Head of caudate nucleus (tissue), 42 donors: ENCODE results near the gene ZBTB16.

ENCODE experiments used
- DNase-seq, 42 donors: peaks; one replicate each; pipeline versions ENCODE4 v3.0.0 to v3.0.0-alpha.2; 2020 to 2021; ENCODE audit warnings: mixed read lengths in 7 of 42
- intact Hi-C: fragments of 100-400 bp; cut with DNase I; formaldehyde crosslinking; loops from one replicate; pipeline ENCODE4 v1.15.0; 2022

Gene ZBTB16

DNA sequence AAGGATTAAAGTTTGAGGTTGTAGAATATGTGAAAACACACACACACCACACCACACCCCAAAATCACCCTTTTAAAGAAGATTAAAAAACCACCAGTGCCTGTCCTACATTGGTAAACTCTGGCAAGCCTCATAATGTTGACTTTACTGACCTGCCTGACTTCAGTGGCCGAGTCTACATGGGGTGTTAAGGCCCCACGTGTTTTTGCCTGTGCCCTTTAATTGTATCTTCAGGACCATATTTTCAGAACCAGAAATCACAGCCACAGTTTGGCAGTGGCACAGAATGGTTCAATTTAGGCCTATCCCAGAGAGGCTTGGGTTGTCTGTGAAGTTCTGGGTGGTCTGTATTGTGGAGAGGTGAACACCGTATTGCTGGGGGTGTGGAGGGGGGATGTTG, 33.4 kb downstream of the ZBTB16 start:
- intact Hi-C loops: no loop called here
- DNase-seq: no peak

DNA sequence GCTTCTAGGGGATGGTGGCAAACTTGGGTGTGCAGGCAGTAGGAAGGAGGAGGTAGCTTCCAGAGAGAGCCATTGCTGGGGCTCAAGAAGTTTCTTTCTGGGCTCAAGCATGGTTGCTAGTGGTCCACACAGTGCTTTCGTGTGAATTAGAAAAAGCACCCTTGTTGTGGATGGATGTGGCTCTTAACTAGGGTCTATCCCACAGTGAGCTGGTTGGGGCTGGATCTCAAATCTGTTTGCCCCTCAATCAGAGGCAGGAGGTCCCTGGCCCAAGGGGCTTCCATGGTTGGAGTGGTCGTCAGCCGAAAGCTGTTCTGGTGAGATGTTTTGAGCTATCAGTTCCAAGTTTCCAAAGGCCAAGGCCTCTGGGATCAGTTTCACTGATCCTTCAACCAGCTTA, 35.0 kb downstream of the ZBTB16 start:
- intact Hi-C loops: no loop called here
- no peak for DNase-seq

DNA sequence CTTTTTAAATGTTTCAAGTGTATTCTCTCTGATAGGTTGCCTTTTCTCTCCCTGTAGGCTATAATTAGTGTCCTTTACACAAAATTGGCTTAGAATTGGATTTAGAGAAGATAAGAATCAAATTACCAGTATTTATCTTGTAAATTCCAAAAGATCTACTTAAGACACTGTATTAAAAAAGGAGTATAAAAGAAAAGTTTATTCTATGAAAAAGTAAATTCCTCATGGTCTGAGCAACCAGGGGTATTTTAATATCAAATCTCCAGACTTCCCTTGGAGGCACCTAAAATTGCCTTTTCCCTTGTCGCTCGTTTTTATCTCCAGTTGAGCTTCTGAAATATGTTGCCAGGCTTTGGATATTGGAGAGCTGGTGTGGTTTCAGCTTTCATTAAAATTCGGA, 36.4 kb downstream of the ZBTB16 start:
- DNase-seq: no peak
- intact Hi-C loops: no loop called here

DNA sequence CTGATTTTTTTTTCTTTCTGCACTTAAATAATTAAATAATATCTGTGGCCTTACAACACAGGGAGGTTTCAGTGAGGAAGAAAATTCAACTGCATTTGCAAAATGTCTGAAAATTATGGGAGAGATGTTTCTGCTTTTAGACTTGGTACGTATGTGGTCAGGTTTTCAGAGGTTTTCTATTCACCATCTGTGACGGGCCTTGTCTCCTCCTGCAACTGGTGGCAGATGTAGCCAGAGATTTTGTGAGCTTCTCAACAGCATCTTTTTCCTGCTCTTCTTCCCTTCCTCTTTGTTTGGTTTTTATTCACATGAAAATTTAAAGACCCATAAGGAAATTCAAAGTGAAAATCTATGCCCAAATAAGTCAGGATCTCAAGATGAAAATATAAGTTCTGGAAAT, 38.3 kb downstream of the ZBTB16 start:
- intact Hi-C loops: no loop called here
- no peak for DNase-seq

DNA sequence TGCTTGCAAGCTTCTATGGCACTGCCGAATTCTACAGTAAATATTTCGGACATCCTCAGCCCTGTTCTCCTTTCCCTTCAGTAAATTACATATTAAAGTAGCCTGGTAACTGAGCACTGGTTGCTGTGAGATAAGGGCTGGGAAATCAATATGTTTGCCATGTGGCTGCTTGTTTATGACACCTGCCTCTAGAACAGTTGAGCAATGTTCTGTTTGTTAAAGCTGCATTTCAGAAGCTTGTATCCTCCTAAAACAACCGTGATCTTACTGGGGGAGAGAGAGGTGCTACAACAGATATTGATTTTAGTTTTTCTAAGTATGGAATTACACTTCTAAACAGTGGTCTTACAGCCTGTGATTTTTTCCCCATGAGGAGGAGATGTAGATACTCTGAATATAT, 39.4 kb downstream of the ZBTB16 start:
- intact Hi-C loops: no loop called here
- no peak for DNase-seq

DNA sequence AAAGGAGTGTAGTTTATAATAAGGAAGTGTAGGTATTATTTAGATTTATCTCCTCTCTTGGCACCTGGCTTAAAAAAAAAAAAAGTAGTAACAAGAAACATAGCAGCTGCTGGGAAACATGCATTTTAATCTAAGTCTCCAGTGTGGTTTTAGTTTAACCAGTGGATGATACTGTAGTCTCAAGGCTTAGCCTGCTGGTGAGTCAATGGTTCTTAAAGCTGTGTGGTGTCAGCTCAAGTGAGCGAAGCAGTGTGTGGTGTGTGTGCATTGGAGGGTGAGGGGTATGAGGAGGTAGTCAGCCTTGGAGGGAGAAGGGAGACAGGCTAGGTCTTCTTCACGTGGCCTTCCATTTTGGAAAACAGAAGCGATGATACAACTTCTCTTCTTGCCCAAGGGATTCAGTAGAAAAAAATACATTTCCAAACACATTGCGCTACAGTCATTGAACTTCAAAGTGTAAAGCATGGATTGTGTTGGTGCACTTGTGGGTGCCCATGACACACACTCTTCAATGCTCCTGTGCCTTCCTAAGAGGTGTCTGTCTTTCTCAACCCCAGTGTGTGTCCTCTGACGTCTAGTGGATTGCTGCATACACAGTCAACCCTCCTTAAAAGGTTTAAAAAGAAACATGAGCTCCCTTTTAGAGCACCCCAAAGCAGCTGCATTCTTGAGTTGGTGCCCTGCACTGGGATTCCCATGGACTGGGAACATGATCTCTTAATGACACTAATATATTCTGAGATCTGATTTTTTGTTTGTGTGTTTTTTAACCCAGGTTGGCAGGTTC, 40.1 kb downstream of the ZBTB16 start:
- no peak for DNase-seq
- intact Hi-C loops: no loop called here

DNA sequence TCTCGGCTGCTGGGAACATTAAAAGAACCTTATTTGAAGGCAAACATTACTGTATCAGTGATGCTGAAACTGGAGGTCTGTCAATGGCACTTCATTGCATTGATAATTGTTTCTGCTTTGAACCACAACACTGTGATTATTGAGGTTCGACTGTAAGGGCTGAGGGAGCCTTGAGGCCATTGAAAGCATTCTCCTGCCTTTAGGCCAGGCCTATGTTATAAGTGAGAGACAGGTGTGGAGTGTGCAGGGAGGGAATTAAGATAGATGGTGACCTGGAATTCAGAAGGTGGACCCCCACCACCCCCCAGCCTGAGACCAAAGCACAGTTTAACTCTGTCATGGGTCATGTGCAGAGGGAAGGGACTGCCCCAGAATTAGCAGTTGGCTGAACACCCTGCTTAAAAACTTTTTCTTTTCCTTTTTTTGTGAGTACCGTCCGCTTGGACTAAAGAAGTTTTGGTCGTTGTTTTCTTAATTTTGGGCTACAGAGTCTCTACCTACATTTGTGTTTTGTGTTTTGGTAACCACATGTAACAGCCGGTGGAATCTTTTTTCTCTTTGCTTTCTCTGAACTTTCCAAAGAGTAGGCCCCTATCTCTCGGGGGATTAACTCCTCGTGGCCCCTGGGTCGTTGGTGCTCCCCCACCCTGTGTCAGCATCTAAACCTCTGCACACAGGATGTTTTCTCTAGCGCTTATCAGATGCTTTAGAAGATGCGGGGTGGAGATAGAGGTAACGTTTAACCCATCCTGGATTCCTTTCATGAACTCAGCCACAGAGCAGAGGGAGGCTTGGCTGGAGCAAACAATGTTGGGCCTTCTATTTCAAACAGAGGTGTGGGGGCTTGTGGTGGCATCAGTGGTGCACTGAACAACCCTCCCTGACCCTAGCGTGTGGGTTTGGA, 43.7 kb downstream of the ZBTB16 start:
- intact Hi-C loops: no loop called here
- DNase-seq: no peak

DNA sequence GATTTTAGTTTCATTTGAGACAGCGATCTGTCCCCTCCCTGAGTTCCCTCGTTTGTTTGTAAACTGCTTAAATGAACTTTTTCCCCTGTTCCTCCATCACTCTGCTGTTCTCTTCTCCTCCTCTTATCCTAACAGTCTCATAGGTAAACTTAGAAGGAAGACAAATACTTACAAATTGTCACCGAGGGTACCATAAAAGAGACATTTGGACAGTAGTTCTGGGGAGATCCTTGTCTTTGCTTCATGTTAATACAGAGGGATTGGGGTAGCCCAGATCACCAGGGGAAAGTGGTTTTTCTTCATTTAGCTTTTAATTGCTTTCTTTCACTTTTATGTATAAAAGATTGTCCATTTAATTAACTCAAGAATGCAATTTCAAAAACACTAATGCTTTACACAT, 46.1 kb downstream of the ZBTB16 start:
- intact Hi-C loops: no loop called here

DNA sequence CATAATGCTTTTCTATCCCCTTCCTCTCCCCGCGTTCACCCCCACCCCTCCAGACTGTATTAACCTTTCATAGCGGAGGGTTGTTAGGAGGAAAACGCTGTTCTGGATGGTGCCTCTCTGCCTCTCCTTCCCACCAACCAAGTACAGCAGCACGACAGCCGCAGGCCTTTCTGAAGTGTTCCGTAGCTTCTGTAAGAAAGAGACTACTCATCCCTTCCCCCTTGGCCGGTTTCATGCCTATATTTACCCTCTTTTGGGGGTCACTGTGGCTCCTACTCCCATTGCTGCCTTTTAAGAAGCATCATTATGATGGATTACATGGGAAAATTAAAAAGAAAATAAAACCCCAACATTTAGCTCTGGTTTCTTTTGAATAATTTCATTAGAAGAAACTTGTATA, 46.5 kb downstream of the ZBTB16 start:
- intact Hi-C loops: no loop called here
- no peak for DNase-seq

More for the DNA sequence above, 46.1 kb downstream of the ZBTB16 start:
- DNase-seq: no peak

DNA sequence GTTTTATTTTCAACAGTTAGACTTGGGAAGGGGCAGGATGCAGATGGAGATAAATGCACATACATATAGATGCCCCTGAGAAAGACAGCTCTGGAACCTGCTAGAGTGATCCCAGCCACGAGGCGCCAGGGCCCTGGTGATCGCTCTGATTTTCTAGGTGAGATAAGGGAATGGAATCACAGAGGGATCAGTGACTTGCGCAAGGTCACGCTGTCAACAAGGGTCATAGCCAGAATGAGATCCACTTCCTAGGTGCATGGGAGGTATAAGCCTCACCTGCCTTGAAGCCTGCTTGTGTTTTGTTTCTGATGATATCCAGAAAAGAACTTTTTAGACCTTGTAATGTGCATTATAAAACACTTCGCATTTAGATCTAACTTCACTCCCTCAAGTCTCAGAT, 47.5 kb downstream of the ZBTB16 start:
- intact Hi-C loops: no loop called here
- no peak for DNase-seq

DNA sequence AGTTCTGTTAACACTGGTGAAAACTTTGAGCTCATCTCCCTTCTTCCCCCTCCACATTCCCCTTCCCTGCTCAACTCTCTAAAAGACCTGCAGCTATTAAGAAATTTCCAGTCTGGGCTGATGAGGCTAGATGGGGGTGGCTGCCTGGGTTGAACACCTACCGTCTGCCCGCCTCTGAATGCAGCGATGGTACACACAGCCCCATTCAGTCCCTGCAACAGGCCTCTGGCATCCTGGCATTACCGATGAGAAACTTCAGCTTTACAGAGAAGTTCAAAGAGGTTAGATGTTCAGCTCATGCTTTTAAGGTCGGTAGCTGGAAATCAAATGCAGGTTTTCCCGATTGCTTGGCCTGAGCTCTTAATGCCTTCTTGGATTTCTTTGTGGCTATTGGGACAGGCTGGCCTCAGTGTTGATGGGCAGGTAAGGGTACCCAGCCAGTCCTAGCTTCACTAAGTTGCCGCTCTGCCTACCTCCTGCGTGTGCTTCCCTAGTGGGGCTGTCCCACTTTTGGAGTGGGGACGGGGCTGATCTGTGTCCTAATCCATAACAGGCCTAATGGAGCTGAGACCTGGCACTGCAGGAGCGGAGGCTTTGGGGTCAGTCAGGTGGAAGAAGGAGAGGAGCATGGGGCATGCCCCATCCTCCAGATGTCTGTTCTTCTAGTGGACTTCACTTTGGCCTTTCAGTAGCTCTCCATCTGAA, 49.1 kb downstream of the ZBTB16 start:
- no peak for DNase-seq
- intact Hi-C loops: no loop called here

DNA sequence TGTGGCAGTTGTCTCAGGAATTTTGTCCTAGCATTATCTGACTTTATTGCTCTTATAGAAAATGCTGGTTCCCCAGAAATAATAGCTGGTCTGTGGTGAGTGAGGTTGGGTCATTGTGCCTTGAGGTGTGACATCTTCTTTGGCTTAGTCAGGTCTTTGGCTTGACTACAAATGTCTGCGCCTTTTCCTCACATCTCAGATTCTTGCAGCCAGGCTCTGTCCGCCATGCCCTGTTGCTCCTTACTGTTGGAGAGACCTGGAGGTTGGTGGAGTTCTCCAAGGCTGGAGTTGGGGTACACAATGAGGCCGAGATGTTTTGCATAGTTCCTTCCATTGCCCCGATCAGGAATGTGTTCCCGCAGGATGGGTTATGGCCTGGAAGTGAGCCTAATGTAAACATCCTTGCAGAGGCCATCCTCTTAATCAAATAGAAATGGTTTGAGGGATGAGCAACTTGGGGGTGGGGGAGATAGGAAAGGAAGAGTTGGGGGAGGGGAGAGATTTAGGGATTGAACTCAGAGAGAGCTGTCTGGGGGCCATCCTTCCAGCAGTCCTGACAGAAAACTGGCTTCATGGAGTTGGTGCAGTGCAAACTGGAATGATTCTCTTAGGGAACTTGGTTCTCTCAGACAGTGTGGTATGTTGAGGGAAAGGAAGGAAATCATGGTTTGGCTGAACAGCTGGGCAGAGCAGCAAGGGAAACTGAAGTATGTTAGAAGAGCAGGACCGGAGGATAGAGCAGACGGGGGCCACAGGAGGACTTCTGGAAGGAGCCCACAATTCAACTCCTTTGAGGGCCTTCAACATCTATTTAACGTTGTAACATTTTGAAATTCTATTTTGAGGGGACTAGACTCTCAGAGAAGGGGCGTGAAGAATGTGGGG, 49.9 kb downstream of the ZBTB16 start:
- no peak for DNase-seq
- intact Hi-C loops: no loop called here

DNA sequence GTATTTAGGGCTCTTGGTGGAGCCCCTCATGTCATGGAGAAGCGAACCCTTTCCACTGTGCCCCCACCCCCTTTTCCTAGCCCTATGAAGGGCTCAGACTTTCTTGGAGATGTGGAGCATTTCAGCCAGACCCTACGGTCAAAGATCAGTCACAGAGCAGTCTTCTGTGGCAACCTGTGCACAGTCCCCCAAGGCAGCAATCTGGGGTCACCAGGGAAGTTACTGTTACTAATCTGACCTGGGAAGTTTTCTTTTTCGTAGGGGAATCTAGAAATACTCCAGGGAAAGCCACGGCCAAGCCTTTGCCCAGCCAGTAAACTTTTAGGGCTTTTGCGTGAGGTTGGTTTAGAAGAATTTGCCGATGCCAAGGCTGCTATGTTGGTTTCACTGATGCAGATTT, 50.6 kb downstream of the ZBTB16 start:
- intact Hi-C loops: no loop called here
- no peak for DNase-seq

DNA sequence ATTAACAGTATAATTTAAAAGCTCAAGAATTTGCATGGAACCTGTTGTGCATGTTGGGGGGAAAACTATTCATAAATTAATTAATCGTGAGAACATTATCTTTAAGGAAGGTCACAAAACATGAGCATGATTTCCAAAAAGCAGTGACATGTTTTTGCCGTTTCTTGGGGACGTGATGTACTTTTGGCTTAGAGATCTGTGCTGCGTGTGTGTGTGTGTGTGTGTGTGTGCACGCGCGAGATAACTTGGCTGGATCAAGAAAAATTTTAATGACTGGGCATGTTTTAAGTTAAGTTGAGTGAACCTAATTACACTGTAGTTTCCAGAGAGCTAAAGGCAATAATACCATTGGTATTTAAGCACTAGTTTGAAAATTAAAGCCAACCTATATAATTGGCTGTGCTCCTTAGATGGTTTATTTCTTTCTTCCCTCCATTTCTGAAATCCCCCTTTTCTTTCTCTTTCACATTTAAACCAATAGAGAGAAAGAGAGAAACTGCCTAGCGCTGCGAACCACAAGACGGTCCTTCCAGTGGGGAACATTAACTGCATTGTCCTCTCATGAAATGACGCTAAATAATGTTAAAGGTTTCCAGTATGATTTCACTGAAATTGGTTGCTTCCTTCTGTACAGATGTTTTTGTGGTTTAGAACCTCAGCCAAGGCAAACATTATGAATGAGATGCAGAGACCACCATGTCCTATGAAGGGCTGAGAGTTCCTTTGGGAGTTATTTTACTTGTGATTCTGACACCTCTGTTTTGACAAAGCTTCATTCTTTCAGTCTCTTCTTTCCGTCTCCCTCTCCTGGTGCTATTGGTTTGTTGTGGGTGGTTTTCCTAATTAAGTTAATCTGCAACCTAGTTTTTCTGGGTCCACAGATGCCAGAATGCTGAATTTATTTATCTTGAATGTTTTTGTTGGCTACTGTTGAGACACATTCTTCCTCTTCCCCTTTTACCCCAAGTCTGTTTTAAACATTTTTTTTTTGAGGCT, 51.7 kb downstream of the ZBTB16 start:
- intact Hi-C loops: no loop called here
- peak in 1 of 42 donors; percentile 38 for DNase-seq

DNA sequence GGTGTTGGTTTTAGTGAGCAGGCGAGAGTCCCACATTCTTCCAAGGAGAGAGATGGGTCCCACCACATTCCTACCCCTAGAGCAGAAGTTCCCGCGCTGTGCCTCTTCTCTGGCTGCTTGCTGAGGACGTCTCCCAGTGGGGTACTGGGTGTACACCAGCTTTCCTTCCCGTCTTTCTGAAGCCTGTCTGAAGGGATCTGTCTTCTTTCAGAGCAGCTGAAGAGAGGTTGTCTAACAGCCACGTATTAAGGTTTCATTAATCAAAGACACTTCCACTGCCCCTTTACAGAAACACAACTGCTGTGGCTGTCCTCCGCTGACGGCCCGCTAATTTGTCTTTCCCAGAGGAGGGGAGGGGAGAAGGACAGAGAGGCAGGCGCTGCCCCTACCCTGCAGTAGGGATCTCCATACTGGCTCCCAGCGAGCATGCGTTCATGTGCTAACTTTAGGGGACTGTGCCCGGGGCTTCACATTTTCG, 56.0 kb downstream of the ZBTB16 start:
- no peak for DNase-seq
- intact Hi-C loops: no loop called here

DNA sequence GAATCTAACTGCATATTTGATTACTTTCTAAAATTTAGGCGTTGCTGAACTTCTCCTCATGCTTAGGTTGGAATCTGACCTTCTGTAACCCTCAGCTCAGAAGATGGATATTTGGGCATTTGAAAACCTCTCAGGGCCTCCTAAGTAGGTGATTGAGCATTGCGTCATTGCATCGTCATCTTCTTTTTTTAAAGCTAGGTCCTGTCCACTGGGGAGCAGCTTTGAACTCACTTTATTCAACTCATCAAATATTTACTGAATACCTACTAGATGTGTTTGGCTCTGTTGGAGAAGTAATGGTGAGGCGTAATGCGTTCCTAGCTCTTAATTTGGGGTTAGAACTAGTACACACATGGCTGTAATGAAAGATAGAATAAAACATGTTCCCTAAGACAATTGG, 56.8 kb downstream of the ZBTB16 start:
- intact Hi-C loops: no loop called here
- DNase-seq: no peak

DNA sequence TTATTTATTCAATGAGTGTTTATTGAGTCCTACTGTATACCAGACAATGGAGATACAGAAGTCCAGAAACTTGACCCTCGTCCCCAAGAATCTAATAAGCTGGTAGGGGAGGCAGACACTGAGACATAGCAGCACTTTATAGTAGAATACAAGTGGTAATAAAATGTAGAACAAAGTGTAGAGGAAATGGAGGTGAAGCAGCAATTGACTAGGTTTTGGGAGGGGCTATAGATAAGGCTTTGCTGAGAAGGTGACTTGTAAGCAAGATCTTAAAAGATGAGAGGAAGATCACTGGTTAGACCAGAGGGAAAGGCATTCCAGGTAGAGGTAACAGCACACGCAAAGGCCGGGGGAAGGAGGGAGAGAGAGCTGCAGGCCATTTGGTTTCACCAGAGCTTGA, 57.3 kb downstream of the ZBTB16 start:
- DNase-seq: no peak
- intact Hi-C loops: no loop called here

DNA sequence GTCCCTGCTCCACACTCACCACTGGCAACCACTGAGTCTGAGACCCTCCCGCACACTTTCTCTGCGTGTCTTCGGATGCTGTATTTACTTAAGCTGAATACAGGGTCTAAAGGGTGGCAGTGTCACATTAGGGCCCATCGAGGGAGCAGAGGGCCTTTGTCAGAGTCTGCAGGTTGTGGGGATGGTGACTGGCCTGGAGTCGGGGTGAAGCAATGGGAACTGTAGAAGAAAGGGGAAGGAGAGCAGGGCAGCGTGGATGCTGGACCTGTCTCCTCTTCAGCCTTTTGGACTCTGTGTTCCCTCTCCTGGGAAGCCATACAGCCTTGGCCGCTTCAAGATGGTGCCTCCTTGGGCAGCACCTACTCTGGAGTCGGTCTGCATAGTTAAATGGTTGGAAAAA, 61.1 kb downstream of the ZBTB16 start:
- DNase-seq: no peak
- intact Hi-C loops: no loop called here
